Stomach (tissue), 4 donors: ENCODE measurements around the gene ADAMTS13.

Source experiments
- CTCF ChIP-seq, 7 experiments: fragments of 450-650 bp in 4 of 7; fragments of 200-600 bp in 3 of 7; sonication (generic) in 3 of 7; IDR thresholded peaks; one replicate each; pipeline ENCODE4 v1.5.1; 2016 to 2019; ENCODE audit warnings: antibody characterized with exemption in 7 of 7, control low read depth in 2 of 7, mild to moderate bottlenecking in 1 of 7
- POLR2AphosphoS5 ChIP-seq, 3 donors: sonication (generic); formaldehyde crosslinking; IDR thresholded peaks; one replicate each; pipeline ENCODE4 v1.6.1; 2016; ENCODE audit warnings: antibody characterized with exemption in 3 of 3

- TF ChIP-seq POLR2AphosphoS5 (IDR thresholded peaks at IDR 0.05) (no peak), CTCF (IDR thresholded peaks at IDR 0.05) (no peak)
Measured at GRCh38 chr9:133443982-133444381, 21.8 kb downstream of the ADAMTS13 start.
